HepG2 (cell line): ENCODE measurements around the gene PROX1. TPM values are rescaled to one million over a fixed set of nuclear protein-coding genes. Genes with fewer than 3 reads are reported as not detected.

Experiments
- BORCS8-MEF2B ChIP-seq: sonication (generic); formaldehyde crosslinking; IDR thresholded peaks from 2 replicates; pipeline ENCODE4 v1.8.0; 2022; ENCODE audit warnings: mild to moderate bottlenecking, missing genetic modification reagents
- DNMT3B ChIP-seq: conservative IDR thresholded peaks from 2 replicates; pipeline ENCODE4 v1.6.1; 2016; ENCODE audit warnings: missing biosample characterization, control low read depth
- FOXA3 ChIP-seq: IDR thresholded peaks from 2 replicates; pipeline ENCODE4 v1.6.1; 2016; ENCODE audit warnings: missing genetic modification reagents, missing compliant biosample characterization
- GATAD2A ChIP-seq: IDR thresholded peaks from 2 replicates; pipeline ENCODE4 v1.6.1; 2016
- HDAC1 ChIP-seq: sonication (generic); formaldehyde crosslinking; IDR thresholded peaks from 2 replicates; pipeline ENCODE4 v1.5.1; 2020; ENCODE audit warnings: mild to moderate bottlenecking, missing genetic modification reagents
- HNF4A ChIP-seq: sonication (generic); formaldehyde crosslinking; IDR thresholded peaks from 2 replicates; pipeline ENCODE4 v1.4.0; 2020; ENCODE audit warnings: missing genetic modification reagents
- HNRNPL ChIP-seq: fragments of 200-400 bp; formaldehyde crosslinking; IDR thresholded peaks from 2 replicates; pipeline ENCODE4 v1.6.1; 2017; ENCODE audit warnings: mild to moderate bottlenecking, low read depth, low read length
- KDM5A ChIP-seq: fragments of 200-600 bp; sonication (generic); IDR thresholded peaks from 2 replicates; pipeline ENCODE4 v1.7.0; 2018; ENCODE audit warnings: antibody characterized with exemption, mild to moderate bottlenecking, low read length, borderline replicate concordance
- NFE2L2 ChIP-seq: fragments of 150-350 bp; IDR thresholded peaks from 2 replicates; pipeline ENCODE4 v1.6.1; 2014; ENCODE audit warnings: low read length
- NR2F6 ChIP-seq, 2 experiments: IDR thresholded peaks; 2 replicates each; pipeline ENCODE4 v1.6.1; 2016; ENCODE audit warnings: antibody characterized with exemption in 1 of 2, mild to moderate bottlenecking in 1 of 2
- PHF21A ChIP-seq: sonication (generic); formaldehyde crosslinking; IDR thresholded peaks from 2 replicates; pipeline ENCODE4 v1.5.0; 2020; ENCODE audit warnings: mild to moderate bottlenecking, missing genetic modification reagents
- POGZ ChIP-seq: sonication (generic); formaldehyde crosslinking; IDR thresholded peaks from 2 replicates; pipeline ENCODE4 v1.4.0; 2020; ENCODE audit warnings: mild to moderate bottlenecking, missing genetic modification reagents
- RBM22 ChIP-seq: fragments of 200-400 bp; formaldehyde crosslinking; optimal IDR thresholded peaks from 2 replicates; pipeline ENCODE3; 2017; ENCODE audit warnings: mild to moderate bottlenecking, low read length, moderate library complexity
- SALL1 ChIP-seq: sonication (generic); formaldehyde crosslinking; IDR thresholded peaks from 2 replicates; pipeline ENCODE4 v1.8.0; 2022; ENCODE audit warnings: mild to moderate bottlenecking, missing genetic modification reagents
- SP2 ChIP-seq: sonication (generic); formaldehyde crosslinking; IDR thresholded peaks from 2 replicates; pipeline ENCODE4 v1.5.1; 2020; ENCODE audit warnings: mild to moderate bottlenecking, missing genetic modification reagents
- STAG1 ChIP-seq: sonication (generic); formaldehyde crosslinking; IDR thresholded peaks from 2 replicates; pipeline ENCODE4 v1.4.0; 2020; ENCODE audit warnings: missing genetic modification reagents
- TARDBP ChIP-seq: sonication (generic); formaldehyde crosslinking; IDR thresholded peaks from 2 replicates; pipeline ENCODE4 v1.8.0; 2022; ENCODE audit warnings: mild to moderate bottlenecking, missing genetic modification reagents
- TGIF2 ChIP-seq: IDR thresholded peaks from 2 replicates; pipeline ENCODE4 v1.6.1; 2016; ENCODE audit warnings: control low read depth, missing compliant biosample characterization
- TRIM24 ChIP-seq: sonication (generic); formaldehyde crosslinking; IDR thresholded peaks from 2 replicates; pipeline ENCODE4 v1.8.0; 2022; ENCODE audit warnings: mild to moderate bottlenecking, missing genetic modification reagents
- ZBTB3 ChIP-seq: sonication (generic); formaldehyde crosslinking; IDR thresholded peaks from 2 replicates; pipeline ENCODE4 v1.4.0; 2020; ENCODE audit warnings: low read depth, mild to moderate bottlenecking, moderate library complexity, missing genetic modification reagents, borderline replicate concordance
- ZBTB38 ChIP-seq: sonication (generic); formaldehyde crosslinking; IDR thresholded peaks from 2 replicates; pipeline ENCODE4 v1.5.1; 2020; ENCODE audit warnings: mild to moderate bottlenecking, missing genetic modification reagents
- ZFX ChIP-seq: sonication (generic); formaldehyde crosslinking; IDR thresholded peaks from 2 replicates; pipeline ENCODE4 v1.4.0; 2020; ENCODE audit warnings: mild to moderate bottlenecking, low read depth, missing genetic modification reagents, moderate library complexity
- ZMAT3 ChIP-seq: sonication (generic); formaldehyde crosslinking; conservative IDR thresholded peaks from 2 replicates; pipeline ENCODE4 v1.7.0; 2021; ENCODE audit warnings: missing genetic modification reagents
- ZNF263 ChIP-seq: sonication (generic); formaldehyde crosslinking; IDR thresholded peaks from 2 replicates; pipeline ENCODE4 v1.4.0; 2020; ENCODE audit warnings: missing genetic modification reagents
- ZNF292 ChIP-seq: sonication (generic); formaldehyde crosslinking; IDR thresholded peaks from 2 replicates; pipeline ENCODE4 v1.8.1; 2022; ENCODE audit warnings: mild to moderate bottlenecking, low read depth, missing genetic modification reagents, borderline replicate concordance
- ZNF614 ChIP-seq: IDR thresholded peaks from 2 replicates; pipeline ENCODE4 v1.6.1; 2018; ENCODE audit warnings: missing biosample characterization, missing genetic modification reagents, inconsistent platforms, borderline replicate concordance
- ZNF644 ChIP-seq: IDR thresholded peaks from 2 replicates; pipeline ENCODE4 v1.6.1; 2016; ENCODE audit warnings: low read depth
- ZNF710 ChIP-seq: sonication (generic); formaldehyde crosslinking; IDR thresholded peaks from 2 replicates; pipeline ENCODE4 v1.5.0; 2020; ENCODE audit warnings: mild to moderate bottlenecking, missing genetic modification reagents, borderline replicate concordance
- polyA plus RNA-seq, 8 experiments: library from polyadenylated mRNA; depleted of rRNA in 3 of 8; stranded (reverse) in 7 of 8; unstranded in 1 of 8; fragments of >200 nt; fragmentation: Illumina TruSeq in 4 of 8; extraction: Trizol in 4 of 8; gene quantifications; 2 replicates each; pipeline versions ENCODE4 v1.2.1 to v1.2.3, GENCODE V29; 2011 to 2016; ENCODE audit warnings: low read depth in 4 of 8, missing spikeins in 1 of 8, mixed read lengths in 1 of 8; ENCODE audit not compliant: insufficient read depth in 1 of 8
- total RNA-seq, 5 experiments: library from RNA; depleted of rRNA; stranded (reverse); fragments of >200 nt; fragmentation: Illumina TruSeq; extraction: Trizol; gene quantifications; 2 replicates each; pipeline ENCODE4 v1.2.3, GENCODE V29; 2016; ENCODE audit warnings: low read depth in 1 of 5
- TF ChIP-seq, protein P1 (sequence below): IDR thresholded peaks from 2 replicates; pipeline ENCODE4 v1.6.1; 2016; ENCODE audit warnings: missing compliant biosample characterization, missing genetic modification reagents, borderline replicate concordance
- TF ChIP-seq, protein P2 (sequence below): sonication (generic); formaldehyde crosslinking; IDR thresholded peaks from 2 replicates; pipeline ENCODE4 v1.5.0; 2020; ENCODE audit warnings: mild to moderate bottlenecking, missing genetic modification reagents, moderate library complexity

Gene PROX1
- total and polyA plus RNA-seq, 2 of the 13 experiments (the other 11 are each of a cell fraction or from before 2014, with no cell fraction given) = 12.3 to 30.2 TPM

GRCh38 chr1:213993929-213994328 lies 6.2 kb downstream of the PROX1 start (continued):
- TF ChIP-seq FOXA3 (CRISPR knock-in tag) (0 out of 2 replicates have a peak, but pooled peaks have one; percentile 6), PHF21A (0 out of 2 replicates have a peak, but pooled peaks have one; percentile 24), STAG1 (CRISPR knock-in tag) (0 out of 2 replicates have a peak, but pooled peaks have one; percentile 32), TGIF2 (CRISPR knock-in tag) (no peak), SP2 (CRISPR knock-in tag) (no peak), GATAD2A (peak; percentile 53), BORCS8-MEF2B (no peak), POGZ (CRISPR knock-in tag) (peak; percentile 75), DNMT3B (CRISPR knock-in tag) (no peak), HNRNPL (no peak), ZBTB3 (CRISPR knock-in tag) (no peak), TRIM24 (no peak), NR2F6 (IDR thresholded peaks at IDR 0.05) (no peak), NR2F6 (CRISPR knock-in tag; IDR thresholded peaks at IDR 0.05) (0 out of 2 replicates have a peak, but pooled peaks have one; percentile 21), ZBTB38 (CRISPR knock-in tag) (peak; percentile 54; the same call in 1 of the 2 replicates), ZFX (CRISPR knock-in tag) (no peak), KDM5A (no peak), RBM22 (peak; percentile 92), SALL1 (peak; percentile 43), ZNF710 (CRISPR knock-in tag) (peak; percentile 68; the same call in 1 of the 2 replicates), ZNF614 (CRISPR knock-in tag) (no peak), HNF4A (CRISPR knock-in tag) (peak; percentile 55), ZNF263 (CRISPR knock-in tag) (peak; percentile 67; the same call in 1 of the 2 replicates), NFE2L2 (no peak), TARDBP (CRISPR knock-in tag) (0 out of 2 replicates have a peak, but pooled peaks have one; percentile 14), ZNF644 (CRISPR knock-in tag) (peak; percentile 88), HDAC1 (0 out of 2 replicates have a peak, but pooled peaks have one; percentile 27), ZMAT3 (CRISPR knock-in tag) (no peak), ZNF292 (CRISPR knock-in tag) (peak; percentile 41; the same call in 1 of the 2 replicates)
- TF ChIP-seq, protein P1, sequence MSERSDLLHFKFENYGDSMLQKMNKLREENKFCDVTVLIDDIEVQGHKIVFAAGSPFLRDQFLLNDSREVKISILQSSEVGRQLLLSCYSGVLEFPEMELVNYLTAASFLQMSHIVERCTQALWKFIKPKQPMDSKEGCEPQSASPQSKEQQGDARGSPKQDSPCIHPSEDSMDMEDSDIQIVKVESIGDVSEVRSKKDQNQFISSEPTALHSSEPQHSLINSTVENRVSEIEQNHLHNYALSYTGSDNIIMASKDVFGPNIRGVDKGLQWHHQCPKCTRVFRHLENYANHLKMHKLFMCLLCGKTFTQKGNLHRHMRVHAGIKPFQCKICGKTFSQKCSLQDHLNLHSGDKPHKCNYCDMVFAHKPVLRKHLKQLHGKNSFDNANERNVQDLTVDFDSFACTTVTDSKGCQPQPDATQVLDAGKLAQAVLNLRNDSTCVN (CRISPR knock-in tag) = no peak
- TF ChIP-seq, protein P2, sequence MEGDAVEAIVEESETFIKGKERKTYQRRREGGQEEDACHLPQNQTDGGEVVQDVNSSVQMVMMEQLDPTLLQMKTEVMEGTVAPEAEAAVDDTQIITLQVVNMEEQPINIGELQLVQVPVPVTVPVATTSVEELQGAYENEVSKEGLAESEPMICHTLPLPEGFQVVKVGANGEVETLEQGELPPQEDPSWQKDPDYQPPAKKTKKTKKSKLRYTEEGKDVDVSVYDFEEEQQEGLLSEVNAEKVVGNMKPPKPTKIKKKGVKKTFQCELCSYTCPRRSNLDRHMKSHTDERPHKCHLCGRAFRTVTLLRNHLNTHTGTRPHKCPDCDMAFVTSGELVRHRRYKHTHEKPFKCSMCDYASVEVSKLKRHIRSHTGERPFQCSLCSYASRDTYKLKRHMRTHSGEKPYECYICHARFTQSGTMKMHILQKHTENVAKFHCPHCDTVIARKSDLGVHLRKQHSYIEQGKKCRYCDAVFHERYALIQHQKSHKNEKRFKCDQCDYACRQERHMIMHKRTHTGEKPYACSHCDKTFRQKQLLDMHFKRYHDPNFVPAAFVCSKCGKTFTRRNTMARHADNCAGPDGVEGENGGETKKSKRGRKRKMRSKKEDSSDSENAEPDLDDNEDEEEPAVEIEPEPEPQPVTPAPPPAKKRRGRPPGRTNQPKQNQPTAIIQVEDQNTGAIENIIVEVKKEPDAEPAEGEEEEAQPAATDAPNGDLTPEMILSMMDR (CRISPR knock-in tag) = peak; percentile 53
